Measurements from ENCODE around the gene EVC. TPM values are rescaled to one million over a fixed set of nuclear protein-coding genes. Genes with fewer than 3 reads are reported as not detected.
A peak's percentile ranks its signal among the peaks of the same experiment; 100 is the strongest.

Gene EVC
- total and polyA plus RNA-seq, 2 of the 8 experiments (the other 6 are each of a cell fraction or from before 2014, with no cell fraction given), result 2.6 to 9.8 TPM

GRCh38 chr4:5821665-5822358, 110.8 kb downstream of the EVC start:
- Histone ChIP-seq H2BK5ac (ENCODE audit: low read depth, low read length) (no peak overlapping the region), H3K79me1 (ENCODE audit: low read depth, low read length) (peaks cover 7% of the 10 kb centered on the region), H3K27me3 (replicated peaks in 1 of 4; ENCODE audit: control insufficient read depth in 3 of 4, extremely low read depth in 1 of 4, insufficient read depth in 3 of 4, low read length in 3 of 4) (no peaks in the 10 kb centered on the region), H4K8ac (ENCODE audit: extremely low read depth, insufficient read depth, low read length) (no peak overlapping the region), H3K23ac (ENCODE audit: insufficient read length) (no peak overlapping the region), H2BK12ac (ENCODE audit: low read depth, low read length) (no peak overlapping the region), H4K5ac (ENCODE audit: insufficient read length, low read depth, low read length) (no peak overlapping the region), H3K56ac (replicated peaks; ENCODE audit: insufficient read length, low read depth, low read length) (no peak overlapping the region), H3K23me2 (ENCODE audit: low read depth, low read length) (peaks cover 1% of the 10 kb centered on the region; the same call in 1 of the 2 replicates), H4K20me1 (replicated peaks in 1 of 2; ENCODE audit: control insufficient read depth in 1 of 2, insufficient read depth in 2 of 2, low read length in 2 of 2) (peaks cover 2 to 27% of the 10 kb centered on the region in 2 experiments), H3K4me2 (ENCODE audit: insufficient read depth in 1 of 2, low read depth in 2 of 2, low read length in 2 of 2) (no peak overlapping the region), H2BK120ac (replicated peaks; ENCODE audit: low read depth, low read length) (no peak overlapping the region), H3K4ac (replicated peaks; ENCODE audit: insufficient read length, low read depth, low read length) (no peak overlapping the region), H3K9ac (replicated peaks in 1 of 4; ENCODE audit: extremely low read depth in 1 of 4, low read depth in 3 of 4, low read length in 3 of 4) (no peak overlapping the region), H3K9me3 (ENCODE audit: insufficient read depth in 2 of 2, low read depth in 1 of 2, low read length in 1 of 2) (no peaks in the 10 kb centered on the region), H3K4me1 (replicated peaks in 1 of 4; ENCODE audit: control insufficient read depth in 3 of 4, insufficient read depth in 4 of 4, low read length in 3 of 4) (no peaks in the 10 kb centered on the region), H4K91ac (replicated peaks; ENCODE audit: insufficient read length, low read length) (no peak overlapping the region), H2BK20ac (ENCODE audit: low read length) (no peak overlapping the region), H3K4me3 (ENCODE audit: extremely low read depth in 1 of 4, insufficient read depth in 2 of 4, low read depth in 3 of 4, low read length in 4 of 4) (no peak overlapping the region), H3K18ac (ENCODE audit: extremely low read depth, low read length) (no peak overlapping the region), H3K27ac (ENCODE audit: low read depth, low read length) (no peak overlapping the region), H2AK5ac (ENCODE audit: low read depth, low read length) (no peak overlapping the region), H3K36me3 (ENCODE audit: control insufficient read depth in 2 of 4, insufficient read depth in 4 of 4, low read length in 3 of 4) (peaks cover 13 to 43% (median 41%) of the 10 kb centered on the region in 4 experiments; a peak in 7 of 8 replicates), H3K14ac (ENCODE audit: insufficient read length) (no peak overlapping the region), H2AFZ (ENCODE audit: low read length) (no peak overlapping the region), H2BK15ac (ENCODE audit: low read length) (no peak overlapping the region), H3K79me2 (ENCODE audit: control insufficient read depth in 1 of 2, insufficient read depth in 2 of 2, low read length in 2 of 2) (no peaks in the 10 kb centered on the region)
- CTCF ChIA-PET (ENCODE audit: partially characterized antibody), result interaction anchor here (0.6 to 7.1 kb wide), 36 partner anchors 9 to 268 kb away, joined by 3 to 110 read pairs (median 4); no protein-coding TSS in a partner anchor
- DNase-seq (ENCODE audit: low read depth in 1 of 2, low spot score in 2 of 2), result peak; percentile 38 to 92
- peak; percentile 69 for FAIRE-seq
- 51% methylated on average over 18 of the region's 18 CpGs; no CpG with 5 or more reads in 1 of the 2 experiments for WGBS, 2 experiments (ENCODE audit: extremely low coverage in 1 of 2, insufficient coverage in 1 of 2, insufficient read length in 1 of 2, insufficient replicate concordance in 2 of 2, low coverage in 1 of 2, low lambda C conversion rate in 2 of 2, missing lambda C conversion rate in 1 of 2)
- POLR2A ChIA-PET (ENCODE audit: partially characterized antibody), result interaction anchor here (0.8 to 1.1 kb wide), 3 partner anchors 9 to 65 kb away, joined by 3 read pairs; no protein-coding TSS in a partner anchor
- TF ChIP-seq BCL11A (IDR thresholded peaks at IDR 0.05; ENCODE audit: low read depth in 2 of 2, low read length in 2 of 2), result no peak
- TF ChIP-seq ATF3 (IDR thresholded peaks at IDR 0.05; ENCODE audit: insufficient read depth, low read depth, low read length), result no peak
- TF ChIP-seq SUZ12 (IDR thresholded peaks at IDR 0.05; ENCODE audit: low read length), result no peak
- no peak for TF ChIP-seq CTBP2 (IDR thresholded peaks at IDR 0.05; ENCODE audit: borderline replicate concordance, insufficient read depth, insufficient read length, low read length)
- TF ChIP-seq SAP30 (IDR thresholded peaks at IDR 0.05; ENCODE audit: insufficient read depth, insufficient replicate concordance, low read length), result no peak
- no peak for TF ChIP-seq NRF1 (IDR thresholded peaks at IDR 0.05; ENCODE audit: low read depth, low read length)
- TF ChIP-seq RBBP5 (IDR thresholded peaks at IDR 0.05; ENCODE audit: borderline replicate concordance, low read depth, low read length), result no peak
- TF ChIP-seq JUND (IDR thresholded peaks at IDR 0.05; ENCODE audit: low read length), result no peak
- no peak for TF ChIP-seq KDM4A (IDR thresholded peaks at IDR 0.05; ENCODE audit: low read depth, low read length, severe bottlenecking)
- no peak for TF ChIP-seq BRCA1 (IDR thresholded peaks at IDR 0.05; ENCODE audit: low read depth, low read length)
- TF ChIP-seq RXRA (IDR thresholded peaks at IDR 0.05; ENCODE audit: insufficient read depth, low read depth, low read length), result no peak
- TF ChIP-seq ZNF274 (IDR thresholded peaks at IDR 0.05; ENCODE audit: borderline replicate concordance, extremely low read depth, low read length), result no peak

All from H1 (cell line).